MM.1S (cell line): Measurements from ENCODE around the gene STXBP6.

Source experiments
- EZH2phosphoT487 ChIP-seq: fragments of 300-600 bp; sonication (generic); IDR thresholded peaks from 2 replicates; pipeline ENCODE4 v1.6.1; 2018; ENCODE audit warnings: antibody characterized with exemption, low read length
- TF ChIP-seq, protein P1 (sequence below): fragments of 300-600 bp; sonication (generic); IDR thresholded peaks from 2 replicates; pipeline ENCODE4 v1.5.1; 2016; ENCODE audit warnings: antibody characterized with exemption, low read length, mixed read lengths

DNA sequence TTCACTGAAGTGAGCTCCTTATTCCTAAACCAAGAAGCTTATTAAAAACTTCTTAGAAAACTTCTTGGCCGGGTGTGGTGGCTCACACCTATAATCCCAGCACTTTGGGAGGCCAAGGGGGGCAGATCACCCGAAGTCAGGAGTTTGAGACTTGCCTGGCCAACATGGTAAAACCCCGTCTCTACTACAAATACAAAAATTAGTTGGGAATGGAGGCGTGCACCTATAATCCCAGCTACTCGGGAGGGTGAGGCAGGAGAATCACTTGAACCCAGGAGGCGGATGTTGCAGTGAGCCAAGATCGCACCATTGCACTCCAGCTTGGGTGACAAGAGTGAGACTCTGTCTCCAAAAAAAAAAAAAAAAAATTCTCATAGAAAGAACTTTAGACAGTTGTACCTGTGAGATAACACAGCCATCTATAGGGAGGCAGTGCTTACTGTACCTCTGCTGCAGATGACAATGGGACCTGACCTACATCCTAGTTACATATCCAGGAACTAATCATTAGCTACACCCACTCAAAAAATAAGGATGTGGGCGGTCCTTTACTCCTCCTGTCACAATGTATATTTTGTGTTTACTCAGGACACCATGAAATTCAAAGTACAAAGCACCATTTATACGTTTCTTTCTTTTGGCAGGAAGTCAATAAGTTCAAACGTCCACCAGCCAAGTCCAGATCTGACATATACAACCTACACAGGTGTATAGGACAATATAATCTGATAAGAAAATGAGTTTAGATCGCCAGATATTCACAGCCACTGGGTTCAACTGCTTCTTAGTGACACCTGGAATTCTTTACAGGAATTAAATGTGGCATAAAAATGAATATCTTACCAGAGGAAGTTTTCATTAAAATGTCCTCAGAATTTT lies 14.9 kb downstream of the STXBP6 start:
- TF ChIP-seq, protein P1, sequence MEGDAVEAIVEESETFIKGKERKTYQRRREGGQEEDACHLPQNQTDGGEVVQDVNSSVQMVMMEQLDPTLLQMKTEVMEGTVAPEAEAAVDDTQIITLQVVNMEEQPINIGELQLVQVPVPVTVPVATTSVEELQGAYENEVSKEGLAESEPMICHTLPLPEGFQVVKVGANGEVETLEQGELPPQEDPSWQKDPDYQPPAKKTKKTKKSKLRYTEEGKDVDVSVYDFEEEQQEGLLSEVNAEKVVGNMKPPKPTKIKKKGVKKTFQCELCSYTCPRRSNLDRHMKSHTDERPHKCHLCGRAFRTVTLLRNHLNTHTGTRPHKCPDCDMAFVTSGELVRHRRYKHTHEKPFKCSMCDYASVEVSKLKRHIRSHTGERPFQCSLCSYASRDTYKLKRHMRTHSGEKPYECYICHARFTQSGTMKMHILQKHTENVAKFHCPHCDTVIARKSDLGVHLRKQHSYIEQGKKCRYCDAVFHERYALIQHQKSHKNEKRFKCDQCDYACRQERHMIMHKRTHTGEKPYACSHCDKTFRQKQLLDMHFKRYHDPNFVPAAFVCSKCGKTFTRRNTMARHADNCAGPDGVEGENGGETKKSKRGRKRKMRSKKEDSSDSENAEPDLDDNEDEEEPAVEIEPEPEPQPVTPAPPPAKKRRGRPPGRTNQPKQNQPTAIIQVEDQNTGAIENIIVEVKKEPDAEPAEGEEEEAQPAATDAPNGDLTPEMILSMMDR, result no peak
- TF ChIP-seq EZH2phosphoT487, result no peak
